Measurements from ENCODE around the gene A1BG. TPM values are rescaled to one million over a fixed set of nuclear protein-coding genes. Genes with fewer than 3 reads are reported as not detected.

Gene A1BG
- total RNA-seq, 1 experiment from 2014 or later = 1.9 TPM

DNA sequence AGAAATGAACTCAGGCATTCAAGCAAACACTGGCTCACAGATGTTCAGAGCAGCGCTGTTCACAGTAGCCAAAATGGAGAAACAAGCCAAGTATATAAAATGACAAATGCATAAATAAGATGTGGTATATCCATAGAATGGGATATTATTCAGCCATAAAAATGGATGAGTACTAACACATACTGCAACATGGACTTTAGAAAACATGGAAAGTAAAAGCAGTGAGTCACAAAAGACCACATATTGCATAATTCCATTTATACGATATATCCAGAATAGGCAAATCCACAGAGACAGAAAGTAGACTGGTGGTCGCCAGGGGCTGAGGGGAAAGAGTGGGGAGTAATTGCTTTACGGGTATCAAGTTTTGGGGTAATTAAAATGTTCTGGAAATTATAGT is 20.9 kb upstream of the A1BG start:
- no peak overlapping the region for H3K27ac ChIP-seq (ENCODE audit: low read length)
- POLR2A ChIA-PET (ENCODE audit: unreplicated experiment) = no interaction called here
- no peak for ATAC-seq

DNA sequence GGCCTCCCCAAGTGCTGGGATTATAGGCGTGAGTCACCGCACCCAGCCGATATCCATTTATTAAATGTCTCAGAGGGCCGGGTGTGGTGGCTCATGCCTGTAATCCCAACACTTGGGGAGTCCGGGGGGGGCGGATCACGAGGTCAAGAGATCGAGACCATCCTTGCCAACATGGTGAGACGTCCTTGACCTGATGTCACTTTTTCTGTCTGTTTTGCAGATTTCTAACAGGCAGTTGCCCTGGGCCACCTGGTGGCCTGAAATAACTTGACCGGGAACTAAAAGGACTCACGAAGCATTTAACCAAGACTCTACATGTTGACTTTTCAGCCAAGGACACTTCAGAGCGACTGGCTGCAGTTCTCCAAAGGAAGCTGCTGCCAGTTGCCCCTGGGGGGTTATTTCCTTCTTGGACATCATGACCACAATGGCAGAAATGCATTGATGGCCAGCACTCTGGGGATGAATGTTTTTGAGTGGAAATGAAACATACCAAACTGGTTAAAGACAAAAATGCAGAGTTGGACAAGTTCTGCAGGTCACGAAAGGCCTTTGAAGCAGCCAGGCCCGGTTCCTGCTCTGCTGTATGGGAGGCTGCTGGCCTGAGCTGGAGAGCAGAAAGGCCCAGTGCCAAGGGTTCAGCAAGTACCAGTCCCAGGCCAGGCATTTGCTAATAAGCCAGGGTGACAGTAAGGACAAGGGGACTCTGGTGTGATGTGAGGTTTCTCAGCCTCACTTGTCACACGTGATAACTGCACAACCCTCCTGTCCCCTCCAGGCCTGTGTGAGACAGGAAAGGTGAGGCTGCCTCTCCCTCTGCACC is 19.2 kb upstream of the A1BG start:
- H3K36me3 ChIP-seq (ENCODE audit: low read depth, low read length) = no peaks in the 10 kb centered on the region

More for the DNA sequence above, 20.9 kb upstream of the A1BG start:
- CTCF ChIA-PET = no interaction called here
- H4K20me1 ChIP-seq (ENCODE audit: low read length) = no peaks in the 10 kb centered on the region
- DNase-seq = no peak
- H3F3A ChIP-seq (ENCODE audit: low read length, unreplicated experiment) = no peaks in the 10 kb centered on the region
- H3K4me2 ChIP-seq (ENCODE audit: low read length) = no peak overlapping the region
- H3K9me3 ChIP-seq (ENCODE audit: low read length) = no peaks in the 10 kb centered on the region
- no peaks in the 10 kb centered on the region for H3K36me3 ChIP-seq (ENCODE audit: low read depth, low read length)
- intact Hi-C loops (cut with micrococcal nuclease) = no loop called here
- no peak overlapping the region for H3K4me3 ChIP-seq (ENCODE audit: low read length)
- no peaks in the 10 kb centered on the region for H3K79me2 ChIP-seq (ENCODE audit: low read length)
- no peaks in the 10 kb centered on the region for H3K9me2 ChIP-seq (replicated peaks; ENCODE audit: low read length)
- no peaks in the 10 kb centered on the region for H3K4me1 ChIP-seq (ENCODE audit: insufficient read depth, low read length)
- no peaks in the 10 kb centered on the region for H3K27me3 ChIP-seq (ENCODE audit: low read length)
- no peak overlapping the region for H2AFZ ChIP-seq (ENCODE audit: low read length)
- TF ChIP-seq, protein P1, sequence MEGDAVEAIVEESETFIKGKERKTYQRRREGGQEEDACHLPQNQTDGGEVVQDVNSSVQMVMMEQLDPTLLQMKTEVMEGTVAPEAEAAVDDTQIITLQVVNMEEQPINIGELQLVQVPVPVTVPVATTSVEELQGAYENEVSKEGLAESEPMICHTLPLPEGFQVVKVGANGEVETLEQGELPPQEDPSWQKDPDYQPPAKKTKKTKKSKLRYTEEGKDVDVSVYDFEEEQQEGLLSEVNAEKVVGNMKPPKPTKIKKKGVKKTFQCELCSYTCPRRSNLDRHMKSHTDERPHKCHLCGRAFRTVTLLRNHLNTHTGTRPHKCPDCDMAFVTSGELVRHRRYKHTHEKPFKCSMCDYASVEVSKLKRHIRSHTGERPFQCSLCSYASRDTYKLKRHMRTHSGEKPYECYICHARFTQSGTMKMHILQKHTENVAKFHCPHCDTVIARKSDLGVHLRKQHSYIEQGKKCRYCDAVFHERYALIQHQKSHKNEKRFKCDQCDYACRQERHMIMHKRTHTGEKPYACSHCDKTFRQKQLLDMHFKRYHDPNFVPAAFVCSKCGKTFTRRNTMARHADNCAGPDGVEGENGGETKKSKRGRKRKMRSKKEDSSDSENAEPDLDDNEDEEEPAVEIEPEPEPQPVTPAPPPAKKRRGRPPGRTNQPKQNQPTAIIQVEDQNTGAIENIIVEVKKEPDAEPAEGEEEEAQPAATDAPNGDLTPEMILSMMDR (conservative IDR thresholded peaks at IDR 0.05; ENCODE audit: low read depth, low read length) = no peak
- no peak for TF ChIP-seq EZH2 (IDR thresholded peaks at IDR 0.05; ENCODE audit: low read length, unreplicated experiment)
- TF ChIP-seq EZH2phosphoT487 (IDR thresholded peaks at IDR 0.05; ENCODE audit: borderline replicate concordance, low read length) = no peak
- no TSS peak for BruUV-seq (replicated peaks)
- H3K9ac ChIP-seq (ENCODE audit: low read length) = no peak overlapping the region

More for the DNA sequence above, 19.2 kb upstream of the A1BG start:
- ATAC-seq (peak; percentile 45; the same call in 1 of the 2 replicates), DNase-seq (peak; percentile 35)
- intact Hi-C loops (cut with micrococcal nuclease) = no loop called here
- Histone ChIP-seq H3K9ac (ENCODE audit: low read length) (no peak overlapping the region), H3K79me2 (ENCODE audit: low read length) (no peaks in the 10 kb centered on the region), H3K9me3 (ENCODE audit: low read length) (no peaks in the 10 kb centered on the region), H3K27me3 (ENCODE audit: low read length) (no peaks in the 10 kb centered on the region), H3K27ac (ENCODE audit: low read length) (no peak overlapping the region), H3K4me2 (ENCODE audit: low read length) (no peak overlapping the region), H3F3A (ENCODE audit: low read length, unreplicated experiment) (no peaks in the 10 kb centered on the region), H3K4me1 (ENCODE audit: insufficient read depth, low read length) (no peaks in the 10 kb centered on the region), H3K4me3 (ENCODE audit: low read length) (no peak overlapping the region), H3K9me2 (replicated peaks; ENCODE audit: low read length) (no peaks in the 10 kb centered on the region), H4K20me1 (ENCODE audit: low read length) (no peaks in the 10 kb centered on the region), H2AFZ (ENCODE audit: low read length) (no peak overlapping the region)
- ChIA-PET CTCF (no interaction called here), POLR2A (ENCODE audit: unreplicated experiment) (interaction anchor here (0.6 kb wide), 1 partner anchor 154 kb away, joined by 3 read pairs; no protein-coding TSS in a partner anchor)
- no TSS peak for BruUV-seq (replicated peaks)
- TF ChIP-seq, protein P1 (conservative IDR thresholded peaks at IDR 0.05; ENCODE audit: low read depth, low read length) = peak; percentile 52
- TF ChIP-seq EZH2 (IDR thresholded peaks at IDR 0.05; ENCODE audit: low read length, unreplicated experiment) = no peak

Measured in PC-3 (cell line).